RPMI8226 (cell line): ENCODE results near the gene FFAR2.

ENCODE experiments used
- DNase-seq: peaks from one replicate; pipeline ENCODE4 v3.0.0-alpha.2; 2015

The FFAR2 gene

DNA sequence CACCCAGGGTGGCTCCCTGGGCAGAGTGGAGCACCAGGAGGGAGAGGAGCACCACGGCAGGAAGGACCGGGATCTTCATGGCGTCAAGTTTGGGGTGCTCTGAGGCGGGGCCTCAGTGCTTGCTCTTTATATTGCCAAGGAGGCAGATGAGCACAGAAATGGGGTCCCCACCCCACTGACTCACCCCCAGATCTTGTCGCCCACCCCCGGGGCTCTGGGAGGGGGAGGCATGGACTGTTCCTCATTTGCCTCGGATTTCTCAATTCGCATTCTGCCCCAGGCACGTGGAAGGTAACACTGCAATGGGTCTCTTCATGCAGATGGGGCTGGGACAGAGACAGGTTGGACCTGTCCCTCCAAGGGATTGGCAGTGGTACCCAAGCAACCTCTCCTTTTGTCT, 42.3 kb downstream of the FFAR2 start, which contains the start of gene KRTDAP:
Gene KRTDAP, minus strand, starts transcription at position 101 of the 400 bp plus-strand sequence. Its CDS starts 22 bp downstream, at position 79.
- no peak for DNase-seq

DNA sequence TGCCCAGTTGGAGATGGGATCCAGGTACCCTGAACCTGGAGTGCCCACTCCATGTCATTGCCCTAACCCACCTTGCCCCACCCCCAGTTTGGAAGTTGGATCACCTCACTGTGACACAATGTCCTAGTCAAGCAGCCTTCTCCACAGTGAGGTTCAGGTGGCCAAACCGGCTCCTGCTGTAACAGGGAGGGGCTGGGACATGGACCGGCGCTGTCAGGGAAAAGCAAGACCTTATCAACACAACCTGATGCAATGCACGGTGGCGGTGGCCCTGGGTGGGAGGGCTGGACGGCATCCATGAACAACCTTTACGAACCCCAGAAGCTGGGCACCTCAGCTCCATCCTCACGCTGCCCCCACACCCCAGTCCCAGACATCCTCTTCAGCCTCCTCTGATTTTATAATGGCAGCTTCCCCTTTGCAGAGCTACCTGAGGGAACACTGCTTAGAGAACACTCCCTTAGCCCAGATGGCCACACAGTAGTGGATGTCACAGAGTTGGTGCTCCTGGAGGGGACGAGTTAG, 43.8 kb downstream of the FFAR2 start:
- no peak for DNase-seq

- no peak for DNase-seq
These were observed 45.9 kb downstream of the FFAR2 start for GRCh38 chr19:35493971-35494370.

DNA sequence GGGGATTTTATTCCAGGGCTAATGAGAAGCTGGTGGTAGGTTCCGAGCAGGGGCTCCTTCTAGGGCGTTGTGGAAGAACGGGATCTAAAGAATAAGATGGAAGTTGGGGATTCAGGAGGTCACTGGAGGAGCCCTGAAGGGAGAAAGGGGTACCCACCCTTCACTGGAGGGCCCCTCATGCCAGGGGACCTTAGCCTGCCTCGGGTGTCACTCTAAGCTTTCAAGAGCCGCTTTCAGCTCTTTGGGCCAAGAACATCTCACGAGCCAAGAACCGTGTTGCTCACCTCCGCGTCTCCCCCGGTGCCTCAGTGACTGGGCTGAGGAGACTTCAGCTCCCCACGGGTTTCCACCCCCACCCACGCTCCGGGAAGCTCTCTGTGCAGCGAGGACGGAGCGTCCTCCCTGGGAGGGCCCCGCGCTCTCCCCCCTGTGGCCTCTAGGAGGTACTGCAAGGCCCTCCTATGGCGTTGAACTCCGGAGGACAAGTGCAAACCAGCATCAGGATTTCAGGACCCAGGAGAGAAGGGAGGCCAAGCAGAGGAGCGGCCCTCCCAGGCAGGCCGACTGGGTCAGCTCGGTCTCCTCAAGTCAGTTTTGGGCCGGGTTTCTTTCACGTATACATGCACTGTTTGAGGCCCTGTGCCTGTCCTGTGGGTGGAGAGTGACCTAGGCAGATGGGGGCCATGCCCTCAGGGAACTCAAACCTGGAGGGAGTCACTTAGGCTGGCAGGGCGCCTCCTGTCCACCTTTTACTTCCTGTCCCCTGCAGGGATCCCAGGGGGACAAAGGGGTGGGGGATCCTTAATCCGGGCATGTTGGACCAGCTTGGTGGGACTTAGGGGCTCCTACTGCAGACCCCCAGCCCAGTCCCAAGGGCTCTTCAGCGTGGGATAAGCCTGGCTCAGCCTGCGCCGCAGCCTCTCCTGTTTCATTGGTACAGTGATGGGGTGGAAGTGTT, 47.3 kb downstream of the FFAR2 start:
- peak; percentile 68 for DNase-seq

- DNase-seq: no peak
These were observed 49.3 kb downstream of the FFAR2 start for GRCh38 chr19:35497406-35497805.

DNA sequence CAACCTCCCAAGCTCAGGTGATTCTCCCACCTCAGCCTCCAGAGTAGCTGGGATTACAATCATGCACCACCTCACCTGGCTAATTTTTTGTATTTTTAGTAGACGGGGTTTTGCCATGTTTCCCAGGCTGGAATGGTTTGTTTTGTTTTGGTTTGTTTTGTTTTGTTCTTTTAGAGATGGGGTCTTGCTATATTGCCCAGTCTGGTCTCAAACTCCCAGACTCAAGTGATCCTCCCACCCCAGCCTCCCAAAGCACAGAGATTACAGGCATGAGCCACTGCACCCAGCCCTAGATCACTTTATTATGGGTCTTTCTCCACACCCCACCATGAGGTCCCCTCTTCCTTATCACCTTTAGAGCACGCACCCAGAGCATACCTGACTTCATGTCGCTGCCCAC, 50.2 kb downstream of the FFAR2 start:
- no peak for DNase-seq

- no peak for DNase-seq
These were observed 51.0 kb downstream of the FFAR2 start for GRCh38 chr19:35498984-35499527.

DNA sequence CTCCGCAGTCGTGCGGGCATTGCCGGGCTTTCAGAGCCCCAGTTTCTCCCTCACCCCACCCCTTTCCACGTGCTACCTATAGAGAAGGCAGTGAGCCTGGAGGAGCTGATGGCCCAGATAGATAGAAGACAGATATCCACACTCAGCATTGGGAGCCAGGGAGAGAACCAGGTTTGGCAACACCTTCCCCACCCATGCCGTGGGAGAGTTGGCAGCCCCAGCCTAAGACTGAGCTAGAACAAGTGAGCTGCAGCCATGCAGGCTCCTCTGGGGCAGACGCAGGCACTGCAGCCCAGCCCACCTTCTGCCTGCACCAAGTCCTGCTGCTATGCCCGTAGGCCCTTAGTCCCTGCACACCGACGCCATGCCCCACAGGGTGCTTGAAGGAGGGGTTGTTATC, 52.6 kb downstream of the FFAR2 start:
- DNase-seq: no peak
